Right ventricle myocardium inferior (tissue), 1 donor: ENCODE data around the gene MYO5B. TPM values are rescaled to one million over a fixed set of nuclear protein-coding genes. Genes with fewer than 3 reads are reported as not detected.
"Not testable (repeated sequence)": the region's sequence is repeated elsewhere in the genome, so short reads cannot be mapped to it uniquely, and the experiment has no call there.

Experiments
- ATAC-seq: fragments of 200-7000 bp; cut with Tn5 transposase; one replicate; pipeline ENCODE4 v1.9.1; 2020; ENCODE audit warnings: mild to moderate bottlenecking, moderate library complexity
- DNase-seq: peaks from one replicate; pipeline ENCODE4 v3.0.0; 2021; ENCODE audit errors: missing footprints
- intact Hi-C: fragments of 100-400 bp; cut with DNase I; formaldehyde crosslinking; loops from one replicate; pipeline ENCODE4 v1.11.0; 2022
- total RNA-seq: library from RNA; stranded (reverse); fragmentation: NEBNext Ultra II Directional; extraction: Animal tissue kit (Norgen Biotek cat#: 25700); gene quantifications from one replicate; pipeline ENCODE4 v1.2.1, GENCODE V29; 2021
- donor health status: DM: no; HTN: yes; CAD: no; lungs with severe emphysema.

Gene MYO5B
- total RNA-seq, 1 donor from 2014 or later = 0.89 TPM

- no peak for ATAC-seq
- no peak for DNase-seq
- intact Hi-C loops = loop anchor here (10.0 kb wide), 1 partner anchor 323 kb away; the partner anchor contains the start of gene RPL17
Measured at GRCh38 chr18:49817947-49818346, 377.0 kb downstream of the MYO5B start.

GRCh38 chr18:49815927-49816326 is 379.0 kb downstream of the MYO5B start:
- ATAC-seq (no peak), DNase-seq (no peak)
- intact Hi-C loops = loop anchor here (10.0 kb wide), 1 partner anchor 321 kb away; the partner anchor contains the start of gene RPL17

- DNase-seq (no peak), ATAC-seq (peak; percentile 40)
- intact Hi-C loops = loop anchor here (10.0 kb wide), 1 partner anchor 319 kb away; the partner anchor contains the start of gene RPL17
Measured at GRCh38 chr18:49814147-49814499, 380.8 kb downstream of the MYO5B start.

- intact Hi-C loops = loop anchor here (10.0 kb wide), 1 partner anchor 319 kb away; the partner anchor contains the start of gene RPL17
- DNase-seq = peak; percentile 94
- peak; percentile 95 for ATAC-seq
Measured at GRCh38 chr18:49813319-49814146, 381.4 kb downstream of the MYO5B start, which contains the start of gene ACAA2. ACAA2 (minus strand) TSS chr18:49813533; CDS start chr18:49813484, 49 bp downstream.

GRCh38 chr18:49813069-49813318 is 382.0 kb downstream of the MYO5B start:
- DNase-seq = peak; percentile 77
- intact Hi-C loops = loop anchor here (10.0 kb wide), 1 partner anchor 318 kb away; the partner anchor contains the start of gene RPL17
- peak; percentile 43 for ATAC-seq

GRCh38 chr18:49812286-49813068 is 382.5 kb downstream of the MYO5B start:
- intact Hi-C loops = loop anchor here (10.0 kb wide), 1 partner anchor 318 kb away; the partner anchor contains the start of gene RPL17
- DNase-seq (no peak), ATAC-seq (no peak)

GRCh38 chr18:49811151-49811938 is 383.6 kb downstream of the MYO5B start:
- intact Hi-C loops = loop anchor here (10.0 kb wide), 1 partner anchor 317 kb away; the partner anchor contains the start of gene RPL17
- no peak for ATAC-seq
- no peak for DNase-seq

GRCh38 chr18:49808553-49809191 is 386.3 kb downstream of the MYO5B start:
- ATAC-seq, intact Hi-C loops, DNase-seq: not testable (repeated sequence)

GRCh38 chr18:49804096-49804495 is 390.9 kb downstream of the MYO5B start:
- intact Hi-C loops = no loop called here
- ATAC-seq = no peak
- no peak for DNase-seq

- ATAC-seq (no peak), DNase-seq (no peak)
- intact Hi-C loops = no loop called here
Measured at GRCh38 chr18:49802623-49803022, 392.3 kb downstream of the MYO5B start.

GRCh38 chr18:49800491-49800890 is 394.5 kb downstream of the MYO5B start:
- DNase-seq, ATAC-seq, intact Hi-C loops: not testable (repeated sequence)

GRCh38 chr18:49799806-49800205 is 395.1 kb downstream of the MYO5B start:
- intact Hi-C loops, ATAC-seq, DNase-seq: not testable (repeated sequence)

- no peak for DNase-seq
- no peak for ATAC-seq
- intact Hi-C loops = no loop called here
Measured at GRCh38 chr18:49798001-49798400, 396.9 kb downstream of the MYO5B start.

GRCh38 chr18:49795612-49796552 is 399.1 kb downstream of the MYO5B start:
- no peak for ATAC-seq
- intact Hi-C loops = no loop called here
- DNase-seq = no peak

GRCh38 chr18:49794743-49795142 is 400.2 kb downstream of the MYO5B start:
- intact Hi-C loops = no loop called here
- DNase-seq (no peak), ATAC-seq (no peak)

GRCh38 chr18:49789560-49790134 is 405.3 kb downstream of the MYO5B start:
- ATAC-seq, DNase-seq, intact Hi-C loops: not testable (repeated sequence)
